Activated naive CD4-positive, alpha-beta T cell treated with anti-CD3 and anti-CD28 coated beads, Interleukin-2, amount 50 U/mL, for 24 hours (primary cell): ENCODE measurements around the gene MID1.

Source experiments
- H3K27ac Mint-ChIP-seq: one replicate; pipeline ENCODE4 v1.8.0; 2021; ENCODE audit warnings: mild to moderate bottlenecking, mixed read lengths
- H3K27me3 Mint-ChIP-seq: one replicate; pipeline ENCODE4 v1.8.0; 2021; ENCODE audit warnings: mixed read lengths
- H3K36me3 Mint-ChIP-seq: one replicate; pipeline ENCODE4 v1.8.0; 2021; ENCODE audit warnings: mixed read lengths
- H3K4me1 Mint-ChIP-seq: one replicate; pipeline ENCODE4 v1.8.0; 2021; ENCODE audit warnings: mixed read lengths
- H3K4me3 Mint-ChIP-seq: one replicate; pipeline ENCODE4 v1.8.0; 2021; ENCODE audit warnings: mild to moderate bottlenecking, mixed read lengths
- H3K9me3 Mint-ChIP-seq: one replicate; pipeline ENCODE4 v1.8.0; 2021; ENCODE audit warnings: mixed read lengths

Gene MID1

GRCh38 chrX:10569946-10570345 is 50.4 kb downstream of the MID1 start:
- H3K4me3 Mint-ChIP-seq = no peak overlapping the region
- H3K9me3 Mint-ChIP-seq = no peaks in the 10 kb centered on the region
- no peaks in the 10 kb centered on the region for H3K36me3 Mint-ChIP-seq
- no peak overlapping the region for H3K27ac Mint-ChIP-seq
- no peaks in the 10 kb centered on the region for H3K27me3 Mint-ChIP-seq
- H3K4me1 Mint-ChIP-seq = no peaks in the 10 kb centered on the region

GRCh38 chrX:10568428-10568827 is 52.0 kb downstream of the MID1 start:
- Mint-ChIP-seq H3K27me3 (no peaks in the 10 kb centered on the region), H3K4me3 (no peak overlapping the region), H3K27ac (no peak overlapping the region), H3K4me1 (no peaks in the 10 kb centered on the region), H3K9me3 (no peaks in the 10 kb centered on the region), H3K36me3 (no peaks in the 10 kb centered on the region)

GRCh38 chrX:10567136-10567535 is 53.2 kb downstream of the MID1 start:
- H3K27ac Mint-ChIP-seq = no peak overlapping the region
- no peaks in the 10 kb centered on the region for H3K4me1 Mint-ChIP-seq
- no peaks in the 10 kb centered on the region for H3K36me3 Mint-ChIP-seq
- H3K27me3 Mint-ChIP-seq = no peaks in the 10 kb centered on the region
- H3K9me3 Mint-ChIP-seq = no peaks in the 10 kb centered on the region
- no peak overlapping the region for H3K4me3 Mint-ChIP-seq

GRCh38 chrX:10566716-10567097 is 53.7 kb downstream of the MID1 start:
- Mint-ChIP-seq H3K4me1 (no peaks in the 10 kb centered on the region), H3K4me3 (no peak overlapping the region), H3K36me3 (no peaks in the 10 kb centered on the region), H3K27ac (no peak overlapping the region), H3K27me3 (no peaks in the 10 kb centered on the region), H3K9me3 (no peaks in the 10 kb centered on the region)

- H3K27ac Mint-ChIP-seq = no peak overlapping the region
- no peak overlapping the region for H3K4me3 Mint-ChIP-seq
- no peaks in the 10 kb centered on the region for H3K27me3 Mint-ChIP-seq
Observed at GRCh38 chrX:10564484-10564883, 55.9 kb downstream of the MID1 start.

DNA sequence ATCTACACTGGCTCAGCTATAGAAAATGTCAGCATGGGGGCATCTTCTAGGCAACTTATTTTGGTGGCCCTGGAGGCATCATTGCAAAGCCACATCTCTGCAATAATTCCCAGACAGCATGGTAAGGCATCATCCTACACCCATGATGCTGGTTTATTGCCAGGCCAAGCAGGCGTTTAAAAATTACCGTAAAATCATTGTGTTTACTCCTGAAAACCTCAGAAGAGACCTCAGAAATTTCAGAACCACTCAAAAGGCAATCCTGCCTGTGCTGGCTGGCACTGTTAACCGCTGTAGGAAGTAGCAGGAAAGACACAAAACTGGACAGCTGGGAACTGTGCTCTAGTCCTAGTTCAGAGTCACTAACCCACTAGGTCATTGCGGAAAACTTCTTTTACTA is 63.2 kb downstream of the MID1 start:
- Mint-ChIP-seq H3K27me3 (no peaks in the 10 kb centered on the region), H3K9me3 (no peaks in the 10 kb centered on the region), H3K27ac (no peak overlapping the region), H3K4me3 (no peak overlapping the region), H3K4me1 (no peaks in the 10 kb centered on the region), H3K36me3 (no peaks in the 10 kb centered on the region)

More at GRCh38 chrX:10564484-10564883, 55.9 kb downstream of the MID1 start:
- Mint-ChIP-seq H3K4me1 (no peaks in the 10 kb centered on the region), H3K36me3 (no peaks in the 10 kb centered on the region), H3K9me3 (no peaks in the 10 kb centered on the region)

DNA sequence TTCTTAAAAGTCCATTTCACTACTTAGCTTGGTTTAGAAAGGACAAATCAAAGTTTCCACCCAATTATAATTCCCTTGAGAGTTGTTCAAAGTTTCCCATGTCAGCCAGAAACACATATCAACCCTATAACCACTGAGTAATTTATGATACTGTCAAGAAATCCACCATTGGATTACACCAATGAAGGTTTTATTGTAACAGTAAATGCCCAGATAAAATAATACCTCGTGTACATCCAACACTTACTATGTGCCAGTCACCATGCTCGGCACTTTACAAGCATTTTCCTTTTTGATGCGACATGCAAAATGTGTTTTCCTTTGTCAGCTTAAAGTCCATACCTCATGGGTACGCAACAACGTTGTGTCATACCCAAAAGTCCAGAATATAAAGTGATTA is 64.0 kb downstream of the MID1 start:
- no peaks in the 10 kb centered on the region for H3K9me3 Mint-ChIP-seq
- H3K4me3 Mint-ChIP-seq = no peak overlapping the region
- no peaks in the 10 kb centered on the region for H3K27me3 Mint-ChIP-seq
- H3K27ac Mint-ChIP-seq = no peak overlapping the region
- H3K36me3 Mint-ChIP-seq = no peaks in the 10 kb centered on the region
- H3K4me1 Mint-ChIP-seq = no peaks in the 10 kb centered on the region

GRCh38 chrX:10555846-10556245 is 64.5 kb downstream of the MID1 start:
- H3K27me3 Mint-ChIP-seq = no peaks in the 10 kb centered on the region
- H3K4me1 Mint-ChIP-seq = no peaks in the 10 kb centered on the region
- H3K36me3 Mint-ChIP-seq = no peaks in the 10 kb centered on the region
- H3K4me3 Mint-ChIP-seq = no peak overlapping the region
- no peak overlapping the region for H3K27ac Mint-ChIP-seq
- no peaks in the 10 kb centered on the region for H3K9me3 Mint-ChIP-seq

- Mint-ChIP-seq H3K27ac (no peak overlapping the region), H3K36me3 (no peaks in the 10 kb centered on the region), H3K27me3 (no peaks in the 10 kb centered on the region), H3K4me1 (no peaks in the 10 kb centered on the region), H3K4me3 (no peak overlapping the region), H3K9me3 (no peaks in the 10 kb centered on the region)
Observed at GRCh38 chrX:10554612-10555270, 65.6 kb downstream of the MID1 start.

DNA sequence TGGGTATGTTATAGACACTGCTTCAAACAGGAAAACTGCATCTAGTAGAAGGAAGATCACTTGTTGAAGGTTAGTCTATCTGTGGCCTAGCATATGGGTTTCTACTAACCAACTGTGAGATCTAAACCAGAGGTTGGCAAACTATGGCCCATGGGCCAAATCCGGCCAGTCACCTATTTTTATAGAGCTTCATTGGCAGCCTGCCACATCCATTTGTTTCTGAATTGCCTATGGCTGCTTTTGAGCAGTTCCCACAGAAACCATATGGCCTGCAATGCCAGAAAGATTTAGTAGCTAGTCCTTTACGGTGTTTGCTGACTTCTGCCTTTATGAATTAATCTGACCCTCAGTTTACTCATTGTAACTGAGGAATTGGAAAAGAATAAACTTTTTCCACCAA is 71.1 kb downstream of the MID1 start:
- Mint-ChIP-seq H3K27ac (no peak overlapping the region), H3K9me3 (no peaks in the 10 kb centered on the region), H3K36me3 (no peaks in the 10 kb centered on the region), H3K27me3 (no peaks in the 10 kb centered on the region), H3K4me3 (no peak overlapping the region), H3K4me1 (no peaks in the 10 kb centered on the region)

DNA sequence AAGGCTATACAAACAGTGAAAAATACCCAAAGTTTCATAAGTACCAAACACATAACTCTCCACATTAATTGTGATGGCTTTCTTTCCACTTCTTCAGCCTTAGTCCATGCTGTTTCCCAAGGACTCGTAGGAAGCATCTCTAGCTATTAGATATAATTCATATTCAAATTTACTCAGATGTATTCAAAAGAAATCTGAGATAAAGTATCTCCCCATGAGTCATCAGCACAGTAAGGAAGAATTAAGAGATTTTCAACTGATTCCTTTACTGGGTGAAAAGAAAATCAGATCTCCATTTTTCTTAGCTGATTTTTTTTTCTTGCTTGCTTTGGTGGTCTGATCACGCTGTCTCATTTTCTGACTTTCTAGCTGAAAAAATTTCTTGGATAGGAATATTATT is 71.7 kb downstream of the MID1 start:
- no peak overlapping the region for H3K27ac Mint-ChIP-seq
- H3K4me3 Mint-ChIP-seq = no peak overlapping the region
- H3K36me3 Mint-ChIP-seq = no peaks in the 10 kb centered on the region
- no peaks in the 10 kb centered on the region for H3K9me3 Mint-ChIP-seq
- H3K4me1 Mint-ChIP-seq = no peaks in the 10 kb centered on the region
- no peaks in the 10 kb centered on the region for H3K27me3 Mint-ChIP-seq

DNA sequence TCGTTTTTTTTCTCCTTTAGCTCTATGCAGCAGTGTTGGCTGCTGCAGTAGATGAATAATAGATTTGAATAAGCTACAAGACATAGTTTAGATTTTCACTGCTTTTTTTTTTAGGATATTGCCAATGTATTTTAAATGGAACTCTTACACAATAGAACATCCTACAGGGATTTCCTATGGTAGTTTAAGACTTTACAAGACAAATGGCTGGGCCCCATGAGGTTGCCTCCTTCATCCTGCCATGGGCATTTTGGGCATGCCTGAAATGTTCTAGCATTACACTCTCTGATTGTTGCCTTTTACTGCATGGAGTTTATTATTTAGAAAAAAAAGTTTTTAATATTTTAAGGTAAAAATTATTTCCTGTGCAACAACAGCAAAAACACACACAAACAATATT is 74.5 kb downstream of the MID1 start:
- H3K36me3 Mint-ChIP-seq = no peaks in the 10 kb centered on the region
- no peaks in the 10 kb centered on the region for H3K4me1 Mint-ChIP-seq
- no peak overlapping the region for H3K27ac Mint-ChIP-seq
- no peaks in the 10 kb centered on the region for H3K27me3 Mint-ChIP-seq
- no peaks in the 10 kb centered on the region for H3K9me3 Mint-ChIP-seq
- H3K4me3 Mint-ChIP-seq = no peak overlapping the region

GRCh38 chrX:10542586-10542985 is 77.8 kb downstream of the MID1 start:
- no peaks in the 10 kb centered on the region for H3K9me3 Mint-ChIP-seq
- H3K4me3 Mint-ChIP-seq = no peak overlapping the region
- no peaks in the 10 kb centered on the region for H3K36me3 Mint-ChIP-seq
- H3K4me1 Mint-ChIP-seq = no peaks in the 10 kb centered on the region
- no peaks in the 10 kb centered on the region for H3K27me3 Mint-ChIP-seq
- no peak overlapping the region for H3K27ac Mint-ChIP-seq

DNA sequence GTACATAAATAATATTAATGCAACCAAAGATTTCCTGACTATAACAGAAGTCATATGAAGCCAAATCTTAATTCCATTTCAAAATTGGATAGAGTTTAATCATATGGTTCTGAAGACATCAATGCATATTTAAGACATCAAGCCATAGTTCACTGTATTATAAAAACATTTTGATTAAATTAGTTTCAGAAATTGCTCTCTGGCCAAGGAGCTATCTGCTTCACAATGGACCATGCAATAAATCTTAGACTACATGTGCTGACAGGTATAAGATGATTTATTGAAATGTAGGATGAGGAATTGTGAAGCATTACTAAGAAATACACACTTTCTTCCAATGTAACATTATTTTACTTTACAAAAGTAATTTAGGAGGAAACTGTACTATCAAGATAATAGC is 81.6 kb downstream of the MID1 start:
- H3K27me3 Mint-ChIP-seq = no peaks in the 10 kb centered on the region
- no peak overlapping the region for H3K4me3 Mint-ChIP-seq
- H3K36me3 Mint-ChIP-seq = no peaks in the 10 kb centered on the region
- H3K4me1 Mint-ChIP-seq = no peaks in the 10 kb centered on the region
- H3K9me3 Mint-ChIP-seq = no peaks in the 10 kb centered on the region
- H3K27ac Mint-ChIP-seq = no peak overlapping the region

- H3K27ac Mint-ChIP-seq = no peak overlapping the region
- no peaks in the 10 kb centered on the region for H3K4me1 Mint-ChIP-seq
- no peaks in the 10 kb centered on the region for H3K36me3 Mint-ChIP-seq
- H3K4me3 Mint-ChIP-seq = no peak overlapping the region
- no peaks in the 10 kb centered on the region for H3K9me3 Mint-ChIP-seq
- H3K27me3 Mint-ChIP-seq = no peaks in the 10 kb centered on the region
Observed at GRCh38 chrX:10537308-10537707, 83.1 kb downstream of the MID1 start.

DNA sequence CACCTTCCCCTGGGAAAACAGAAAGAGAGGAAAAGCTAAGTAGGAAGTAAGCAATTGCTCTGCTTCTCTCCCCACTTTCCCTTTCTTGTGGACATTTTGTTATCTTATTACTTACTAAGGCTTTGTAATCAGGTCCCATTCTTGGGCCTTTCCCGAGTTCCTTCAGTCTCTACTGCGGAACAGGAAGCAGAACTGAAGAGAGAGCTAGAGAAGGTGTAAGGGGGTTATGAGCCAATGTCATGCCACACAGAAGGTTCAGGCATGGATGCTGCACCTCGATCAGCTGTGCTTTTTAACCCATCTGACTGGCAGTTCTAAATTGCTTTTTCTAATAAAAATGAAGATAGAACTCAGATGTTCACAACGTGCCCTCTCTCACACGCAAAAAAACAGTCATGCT is 83.6 kb downstream of the MID1 start:
- no peaks in the 10 kb centered on the region for H3K9me3 Mint-ChIP-seq
- H3K4me3 Mint-ChIP-seq = no peak overlapping the region
- no peaks in the 10 kb centered on the region for H3K4me1 Mint-ChIP-seq
- no peak overlapping the region for H3K27ac Mint-ChIP-seq
- H3K36me3 Mint-ChIP-seq = no peaks in the 10 kb centered on the region
- no peaks in the 10 kb centered on the region for H3K27me3 Mint-ChIP-seq

DNA sequence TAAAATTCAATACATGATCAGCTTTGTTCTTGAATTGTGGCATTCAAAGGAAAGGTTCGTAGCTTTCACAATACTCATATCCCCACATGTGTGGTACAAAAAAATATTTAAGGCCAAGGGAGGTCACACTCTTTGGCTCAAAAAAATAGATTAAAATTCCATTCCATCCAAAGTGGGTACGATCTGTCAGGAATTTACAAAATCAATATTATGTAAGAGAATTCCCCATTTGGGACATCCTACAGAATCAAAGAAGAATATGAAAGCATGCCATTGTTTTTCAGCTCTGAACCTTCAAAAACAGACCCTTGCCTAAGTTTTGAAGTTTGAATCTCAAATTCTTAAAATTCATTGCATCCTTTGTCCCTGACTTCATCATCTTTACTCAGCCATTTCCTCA is 85.8 kb downstream of the MID1 start:
- Mint-ChIP-seq H3K9me3 (no peaks in the 10 kb centered on the region), H3K27ac (no peak overlapping the region)

More for the DNA sequence above, 85.8 kb downstream of the MID1 start:
- H3K27me3 Mint-ChIP-seq = no peaks in the 10 kb centered on the region
- no peaks in the 10 kb centered on the region for H3K36me3 Mint-ChIP-seq
- H3K4me1 Mint-ChIP-seq = no peaks in the 10 kb centered on the region
- no peak overlapping the region for H3K4me3 Mint-ChIP-seq
